Body of pancreas (tissue), 4 donors: ENCODE data around the gene ATP1B2.

ENCODE experiments used
- CTCF ChIP-seq, 7 experiments: fragments of 450-650 bp in 4 of 7; fragments of 200-600 bp in 3 of 7; sonication (generic) in 3 of 7; IDR thresholded peaks; one replicate each; pipeline ENCODE4 v1.5.1; 2016 to 2019; ENCODE audit warnings: antibody characterized with exemption in 7 of 7
- POLR2A ChIP-seq, 3 donors: fragments of 450-650 bp; IDR thresholded peaks; one replicate each; pipeline ENCODE4 v1.6.1; 2016; ENCODE audit warnings: antibody characterized with exemption in 3 of 3, mild to moderate bottlenecking in 2 of 3

GRCh38 chr17:7705269-7706255 lies 54.8 kb downstream of the ATP1B2 start:
- TF ChIP-seq CTCF (IDR thresholded peaks at IDR 0.05) (no peak), POLR2A (IDR thresholded peaks at IDR 0.05) (no peak)
